ENCODE data around the gene GRB10. TPM values are rescaled to one million over a fixed set of nuclear protein-coding genes. Genes with fewer than 3 reads are reported as not detected.

Gene GRB10
- total and polyA plus RNA-seq, 2 of the 8 experiments (the other 6 are each of a cell fraction or from before 2014, with no cell fraction given): 35.7 to 97.0 TPM

DNA sequence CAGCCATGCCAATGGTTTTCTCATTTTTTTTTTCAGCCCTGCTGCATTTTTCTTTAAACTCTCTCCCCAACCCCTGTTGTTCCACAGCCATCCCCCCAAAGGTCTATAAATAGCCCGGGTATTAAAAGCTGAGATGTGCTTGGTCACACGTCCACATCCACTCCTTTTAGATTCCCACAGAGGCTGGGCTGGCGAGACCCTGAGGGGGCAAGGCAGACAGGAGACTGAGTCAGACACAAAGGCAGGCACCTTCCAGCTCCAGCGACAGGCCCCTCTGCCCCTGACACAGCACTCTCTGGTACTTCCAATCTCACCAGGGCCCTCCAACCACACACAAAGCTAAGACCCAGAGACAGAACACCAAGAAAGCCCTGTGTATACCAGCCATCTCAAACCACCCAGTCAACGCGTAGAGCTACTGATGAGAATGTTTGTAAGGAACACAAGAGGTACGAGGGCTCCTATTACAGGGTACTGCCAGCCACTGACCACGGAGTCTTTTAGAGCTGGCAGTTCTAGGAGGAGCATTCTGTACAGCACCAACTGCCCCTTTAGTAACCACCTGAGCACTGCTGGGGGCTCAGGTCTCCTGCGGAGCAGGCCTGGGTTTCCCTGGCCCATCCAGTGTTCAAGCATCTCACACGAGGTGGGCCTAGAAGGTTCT, 153.3 kb downstream of the GRB10 start (continued):
- TF ChIP-seq, protein P1, sequence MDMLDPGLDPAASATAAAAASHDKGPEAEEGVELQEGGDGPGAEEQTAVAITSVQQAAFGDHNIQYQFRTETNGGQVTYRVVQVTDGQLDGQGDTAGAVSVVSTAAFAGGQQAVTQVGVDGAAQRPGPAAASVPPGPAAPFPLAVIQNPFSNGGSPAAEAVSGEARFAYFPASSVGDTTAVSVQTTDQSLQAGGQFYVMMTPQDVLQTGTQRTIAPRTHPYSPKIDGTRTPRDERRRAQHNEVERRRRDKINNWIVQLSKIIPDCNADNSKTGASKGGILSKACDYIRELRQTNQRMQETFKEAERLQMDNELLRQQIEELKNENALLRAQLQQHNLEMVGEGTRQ (IDR thresholded peaks at IDR 0.05; ENCODE audit: low read length): no peak
- TF ChIP-seq CHD2 (IDR thresholded peaks at IDR 0.05; ENCODE audit: low read length) (no peak), NANOG (IDR thresholded peaks at IDR 0.05; ENCODE audit: insufficient read depth, low read depth, low read length, poor library complexity, severe bottlenecking) (no peak), SP4 (IDR thresholded peaks at IDR 0.05; ENCODE audit: low read length) (no peak), POLR2AphosphoS5 (IDR thresholded peaks at IDR 0.05; ENCODE audit: low read depth, low read length) (no peak)
- TF ChIP-seq, protein P2, sequence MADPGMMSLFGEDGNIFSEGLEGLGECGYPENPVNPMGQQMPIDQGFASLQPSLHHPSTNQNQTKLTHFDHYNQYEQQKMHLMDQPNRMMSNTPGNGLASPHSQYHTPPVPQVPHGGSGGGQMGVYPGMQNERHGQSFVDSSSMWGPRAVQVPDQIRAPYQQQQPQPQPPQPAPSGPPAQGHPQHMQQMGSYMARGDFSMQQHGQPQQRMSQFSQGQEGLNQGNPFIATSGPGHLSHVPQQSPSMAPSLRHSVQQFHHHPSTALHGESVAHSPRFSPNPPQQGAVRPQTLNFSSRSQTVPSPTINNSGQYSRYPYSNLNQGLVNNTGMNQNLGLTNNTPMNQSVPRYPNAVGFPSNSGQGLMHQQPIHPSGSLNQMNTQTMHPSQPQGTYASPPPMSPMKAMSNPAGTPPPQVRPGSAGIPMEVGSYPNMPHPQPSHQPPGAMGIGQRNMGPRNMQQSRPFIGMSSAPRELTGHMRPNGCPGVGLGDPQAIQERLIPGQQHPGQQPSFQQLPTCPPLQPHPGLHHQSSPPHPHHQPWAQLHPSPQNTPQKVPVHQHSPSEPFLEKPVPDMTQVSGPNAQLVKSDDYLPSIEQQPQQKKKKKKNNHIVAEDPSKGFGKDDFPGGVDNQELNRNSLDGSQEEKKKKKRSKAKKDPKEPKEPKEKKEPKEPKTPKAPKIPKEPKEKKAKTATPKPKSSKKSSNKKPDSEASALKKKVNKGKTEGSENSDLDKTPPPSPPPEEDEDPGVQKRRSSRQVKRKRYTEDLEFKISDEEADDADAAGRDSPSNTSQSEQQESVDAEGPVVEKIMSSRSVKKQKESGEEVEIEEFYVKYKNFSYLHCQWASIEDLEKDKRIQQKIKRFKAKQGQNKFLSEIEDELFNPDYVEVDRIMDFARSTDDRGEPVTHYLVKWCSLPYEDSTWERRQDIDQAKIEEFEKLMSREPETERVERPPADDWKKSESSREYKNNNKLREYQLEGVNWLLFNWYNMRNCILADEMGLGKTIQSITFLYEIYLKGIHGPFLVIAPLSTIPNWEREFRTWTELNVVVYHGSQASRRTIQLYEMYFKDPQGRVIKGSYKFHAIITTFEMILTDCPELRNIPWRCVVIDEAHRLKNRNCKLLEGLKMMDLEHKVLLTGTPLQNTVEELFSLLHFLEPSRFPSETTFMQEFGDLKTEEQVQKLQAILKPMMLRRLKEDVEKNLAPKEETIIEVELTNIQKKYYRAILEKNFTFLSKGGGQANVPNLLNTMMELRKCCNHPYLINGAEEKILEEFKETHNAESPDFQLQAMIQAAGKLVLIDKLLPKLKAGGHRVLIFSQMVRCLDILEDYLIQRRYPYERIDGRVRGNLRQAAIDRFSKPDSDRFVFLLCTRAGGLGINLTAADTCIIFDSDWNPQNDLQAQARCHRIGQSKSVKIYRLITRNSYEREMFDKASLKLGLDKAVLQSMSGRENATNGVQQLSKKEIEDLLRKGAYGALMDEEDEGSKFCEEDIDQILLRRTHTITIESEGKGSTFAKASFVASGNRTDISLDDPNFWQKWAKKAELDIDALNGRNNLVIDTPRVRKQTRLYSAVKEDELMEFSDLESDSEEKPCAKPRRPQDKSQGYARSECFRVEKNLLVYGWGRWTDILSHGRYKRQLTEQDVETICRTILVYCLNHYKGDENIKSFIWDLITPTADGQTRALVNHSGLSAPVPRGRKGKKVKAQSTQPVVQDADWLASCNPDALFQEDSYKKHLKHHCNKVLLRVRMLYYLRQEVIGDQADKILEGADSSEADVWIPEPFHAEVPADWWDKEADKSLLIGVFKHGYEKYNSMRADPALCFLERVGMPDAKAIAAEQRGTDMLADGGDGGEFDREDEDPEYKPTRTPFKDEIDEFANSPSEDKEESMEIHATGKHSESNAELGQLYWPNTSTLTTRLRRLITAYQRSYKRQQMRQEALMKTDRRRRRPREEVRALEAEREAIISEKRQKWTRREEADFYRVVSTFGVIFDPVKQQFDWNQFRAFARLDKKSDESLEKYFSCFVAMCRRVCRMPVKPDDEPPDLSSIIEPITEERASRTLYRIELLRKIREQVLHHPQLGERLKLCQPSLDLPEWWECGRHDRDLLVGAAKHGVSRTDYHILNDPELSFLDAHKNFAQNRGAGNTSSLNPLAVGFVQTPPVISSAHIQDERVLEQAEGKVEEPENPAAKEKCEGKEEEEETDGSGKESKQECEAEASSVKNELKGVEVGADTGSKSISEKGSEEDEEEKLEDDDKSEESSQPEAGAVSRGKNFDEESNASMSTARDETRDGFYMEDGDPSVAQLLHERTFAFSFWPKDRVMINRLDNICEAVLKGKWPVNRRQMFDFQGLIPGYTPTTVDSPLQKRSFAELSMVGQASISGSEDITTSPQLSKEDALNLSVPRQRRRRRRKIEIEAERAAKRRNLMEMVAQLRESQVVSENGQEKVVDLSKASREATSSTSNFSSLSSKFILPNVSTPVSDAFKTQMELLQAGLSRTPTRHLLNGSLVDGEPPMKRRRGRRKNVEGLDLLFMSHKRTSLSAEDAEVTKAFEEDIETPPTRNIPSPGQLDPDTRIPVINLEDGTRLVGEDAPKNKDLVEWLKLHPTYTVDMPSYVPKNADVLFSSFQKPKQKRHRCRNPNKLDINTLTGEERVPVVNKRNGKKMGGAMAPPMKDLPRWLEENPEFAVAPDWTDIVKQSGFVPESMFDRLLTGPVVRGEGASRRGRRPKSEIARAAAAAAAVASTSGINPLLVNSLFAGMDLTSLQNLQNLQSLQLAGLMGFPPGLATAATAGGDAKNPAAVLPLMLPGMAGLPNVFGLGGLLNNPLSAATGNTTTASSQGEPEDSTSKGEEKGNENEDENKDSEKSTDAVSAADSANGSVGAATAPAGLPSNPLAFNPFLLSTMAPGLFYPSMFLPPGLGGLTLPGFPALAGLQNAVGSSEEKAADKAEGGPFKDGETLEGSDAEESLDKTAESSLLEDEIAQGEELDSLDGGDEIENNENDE (IDR thresholded peaks at IDR 0.05; ENCODE audit: insufficient replicate concordance, low read length): no peak

Data from H1 (cell line).